Fibroblast of mammary gland (primary cell): ENCODE results near the gene ZNF33B.

Experiments used
- DNase-seq: peaks from one replicate; pipeline ENCODE4 v3.0.0-alpha.2; 2010; ENCODE audit warnings: low read depth
- H3K4me3 ChIP-seq: 2 replicates; pipeline ENCODE4 v1.5.1; 2011; ENCODE audit warnings: low read depth, mild to moderate bottlenecking, low read length, moderate library complexity; ENCODE audit not compliant: control insufficient read depth
- TF ChIP-seq, protein P1 (sequence below): conservative IDR thresholded peaks from 2 replicates; pipeline ENCODE4 v1.5.1; 2011; ENCODE audit warnings: low read depth, low read length, inconsistent platforms; ENCODE audit not compliant: control insufficient read depth, insufficient read depth

The ZNF33B gene

DNA sequence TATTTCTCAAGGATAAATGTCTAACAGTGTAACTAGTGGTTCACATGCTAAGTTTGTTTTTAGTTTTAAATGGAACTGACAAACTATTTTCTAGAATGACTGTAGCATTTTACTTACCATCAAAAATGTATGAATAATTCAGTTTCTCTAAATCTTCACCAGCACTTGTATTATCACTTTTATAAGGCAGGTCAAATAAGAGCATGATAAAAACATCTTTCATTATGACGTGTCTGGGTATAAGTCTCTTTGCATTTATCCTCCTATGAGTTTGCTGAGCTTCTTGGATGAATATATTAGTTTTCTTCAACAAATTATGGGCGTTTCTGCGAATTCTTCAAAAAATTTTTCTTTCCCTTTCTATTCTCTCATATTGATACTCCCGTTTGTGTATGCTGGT lies 19.9 kb downstream of the ZNF33B start:
- TF ChIP-seq, protein P1, sequence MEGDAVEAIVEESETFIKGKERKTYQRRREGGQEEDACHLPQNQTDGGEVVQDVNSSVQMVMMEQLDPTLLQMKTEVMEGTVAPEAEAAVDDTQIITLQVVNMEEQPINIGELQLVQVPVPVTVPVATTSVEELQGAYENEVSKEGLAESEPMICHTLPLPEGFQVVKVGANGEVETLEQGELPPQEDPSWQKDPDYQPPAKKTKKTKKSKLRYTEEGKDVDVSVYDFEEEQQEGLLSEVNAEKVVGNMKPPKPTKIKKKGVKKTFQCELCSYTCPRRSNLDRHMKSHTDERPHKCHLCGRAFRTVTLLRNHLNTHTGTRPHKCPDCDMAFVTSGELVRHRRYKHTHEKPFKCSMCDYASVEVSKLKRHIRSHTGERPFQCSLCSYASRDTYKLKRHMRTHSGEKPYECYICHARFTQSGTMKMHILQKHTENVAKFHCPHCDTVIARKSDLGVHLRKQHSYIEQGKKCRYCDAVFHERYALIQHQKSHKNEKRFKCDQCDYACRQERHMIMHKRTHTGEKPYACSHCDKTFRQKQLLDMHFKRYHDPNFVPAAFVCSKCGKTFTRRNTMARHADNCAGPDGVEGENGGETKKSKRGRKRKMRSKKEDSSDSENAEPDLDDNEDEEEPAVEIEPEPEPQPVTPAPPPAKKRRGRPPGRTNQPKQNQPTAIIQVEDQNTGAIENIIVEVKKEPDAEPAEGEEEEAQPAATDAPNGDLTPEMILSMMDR: no peak
- H3K4me3 ChIP-seq: no peak overlapping the region
- no peak for DNase-seq

DNA sequence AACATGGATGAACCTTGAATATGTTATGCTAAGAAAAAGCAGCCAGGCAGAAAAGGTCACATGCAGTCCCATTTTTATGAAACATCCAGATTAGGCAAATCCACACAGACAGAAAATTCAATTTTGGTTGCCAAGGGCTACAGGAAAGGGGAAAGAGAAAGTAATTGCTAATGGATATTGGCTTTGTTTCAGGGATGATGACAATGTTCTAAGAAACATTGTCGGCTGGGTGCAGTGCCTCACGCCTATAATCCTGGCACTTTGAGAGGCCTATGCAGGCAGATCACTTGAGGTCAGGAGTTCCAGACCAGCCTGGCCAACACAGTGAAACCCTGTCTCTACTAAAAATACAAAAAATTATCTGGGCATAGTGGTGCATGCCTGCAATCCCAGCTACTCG lies 23.0 kb downstream of the ZNF33B start:
- TF ChIP-seq, protein P1: no peak
- DNase-seq: peak; percentile 57
- no peak overlapping the region for H3K4me3 ChIP-seq

- DNase-seq: no peak
- TF ChIP-seq, protein P1: no peak
- H3K4me3 ChIP-seq: no peak overlapping the region
Observed at GRCh38 chr10:42609872-42610271, 28.5 kb downstream of the ZNF33B start.

DNA sequence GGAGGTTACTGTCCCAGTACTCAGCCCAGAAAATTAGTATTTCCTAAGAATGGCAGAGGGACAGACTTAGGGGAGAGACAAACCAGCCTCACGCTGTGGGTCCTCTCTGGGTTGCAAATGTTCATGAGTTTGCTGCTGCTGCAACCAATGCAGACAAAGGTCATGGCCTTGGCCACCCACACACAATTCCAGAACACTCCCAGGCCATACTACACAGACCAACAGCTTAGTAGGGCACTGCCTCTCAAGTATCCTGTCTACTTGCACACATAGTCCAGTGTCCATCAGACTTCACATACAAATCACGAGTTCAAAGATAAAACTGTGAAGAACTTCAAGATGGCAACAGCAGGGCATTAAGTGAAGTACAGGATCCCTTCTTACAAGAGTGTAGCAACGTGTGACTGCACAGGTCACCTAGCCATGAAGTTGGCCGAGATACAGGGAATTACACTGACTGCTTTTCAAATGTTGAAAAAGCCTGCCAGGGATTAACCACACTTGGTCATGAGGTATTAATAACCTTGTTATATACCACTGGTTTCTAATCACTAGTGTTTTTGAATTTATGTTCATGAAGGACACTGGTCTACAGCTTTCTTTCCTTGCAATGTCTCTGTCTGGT lies 40.0 kb downstream of the ZNF33B start:
- no peak for DNase-seq
- no peak overlapping the region for H3K4me3 ChIP-seq
- TF ChIP-seq, protein P1: no peak

- TF ChIP-seq, protein P1: no peak
- H3K4me3 ChIP-seq: no peak overlapping the region
- DNase-seq: no peak
Observed at GRCh38 chr10:42596196-42596595, 42.2 kb downstream of the ZNF33B start.

DNA sequence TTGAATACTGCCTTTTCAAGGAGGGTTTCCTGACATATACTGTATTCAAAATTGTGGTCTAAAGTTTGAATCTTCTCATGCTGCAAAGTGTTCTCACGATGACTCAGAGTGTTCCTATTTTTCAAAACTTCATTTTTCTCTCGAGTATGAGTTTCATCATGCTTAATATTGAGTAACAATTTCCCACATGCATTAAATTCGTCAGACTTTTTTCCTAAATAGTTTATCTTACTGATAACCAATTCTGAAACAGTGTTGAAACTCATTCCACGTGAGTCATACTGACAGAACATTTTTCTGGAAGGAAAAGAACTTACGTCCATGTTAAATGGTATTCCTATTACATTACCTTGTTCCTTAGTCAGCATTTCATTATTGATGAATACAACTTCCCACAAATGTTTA lies 44.1 kb downstream of the ZNF33B start:
- TF ChIP-seq, protein P1: no peak
- peak; percentile 73 for DNase-seq
- H3K4me3 ChIP-seq: no peak overlapping the region

DNA sequence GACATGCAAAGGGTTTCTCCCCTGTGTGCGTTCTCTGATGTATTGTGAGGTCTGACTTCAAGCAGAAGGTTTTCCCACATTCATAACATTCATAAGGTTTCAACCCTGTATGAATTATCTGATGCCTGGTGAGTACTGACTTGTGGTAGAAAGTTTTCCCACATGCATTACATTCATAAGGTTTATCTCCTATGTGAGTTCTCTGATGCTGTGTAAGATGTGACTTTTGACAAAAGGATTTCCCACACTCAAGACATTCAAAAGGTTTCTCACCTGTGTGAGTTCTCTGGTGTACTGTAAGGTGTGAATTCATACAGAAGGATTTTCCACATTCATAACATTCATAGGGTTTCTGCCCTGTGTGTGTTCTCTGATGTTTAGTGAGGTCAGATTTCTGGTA lies 45.1 kb downstream of the ZNF33B start:
- no peak overlapping the region for H3K4me3 ChIP-seq
- no peak for DNase-seq
- TF ChIP-seq, protein P1: no peak
